ENCODE measurements around the gene LOC128125822.

The LOC128125822 gene

GRCh38 chr6:63600136-63600535, 27.9 kb downstream of the LOC128125822 start:
- H3K27me3 ChIP-seq (ENCODE audit: control insufficient read depth, insufficient read depth, low read length) = no peaks in the 10 kb centered on the region
- ATAC-seq (ENCODE audit: low read depth) = no peak
- WGBS, 2 experiments (ENCODE audit: extremely low coverage in 2 of 2, insufficient read length in 1 of 2) = no CpG with 5 or more reads among the region's 6 CpGs

More at GRCh38 chr6:63600136-63600535, 27.9 kb downstream of the LOC128125822 start:
- H3K36me3 ChIP-seq (ENCODE audit: control insufficient read depth, insufficient read depth, low read length) = no peaks in the 10 kb centered on the region
- H4K8ac ChIP-seq (ENCODE audit: low read depth in 2 of 2, low read length in 2 of 2) = no peak overlapping the region
- no TSS peak for BruUV-seq (replicated peaks)
- no peak overlapping the region for H2AK5ac ChIP-seq (ENCODE audit: low read depth, low read length)
- H4K5ac ChIP-seq (ENCODE audit: low read depth, low read length) = no peak overlapping the region
- no peak overlapping the region for H3K56ac ChIP-seq (ENCODE audit: extremely low read depth, insufficient read depth, low read length)
- intact Hi-C loops (cut with micrococcal nuclease) (no loop called here), in situ Hi-C loops (cut with MboI; ENCODE audit: low sequenced_read_pairs) (no loop called here), dilution Hi-C loops (cut with HindIII; ENCODE audit: low sequenced_read_pairs, unreplicated experiment) (no loop called here)
- no peak overlapping the region for H3K14ac ChIP-seq (replicated peaks; ENCODE audit: low read depth, low read length)
- H2BK15ac ChIP-seq (ENCODE audit: low read depth, low read length) = no peak overlapping the region
- no peak for TF ChIP-seq CHD1 (IDR thresholded peaks at IDR 0.05; ENCODE audit: low read depth, low read length)
- no peak for TF ChIP-seq CTCF (conservative IDR thresholded peaks at IDR 0.05; ENCODE audit: low read depth, low read length)
- no peak for TF ChIP-seq MAZ (IDR thresholded peaks at IDR 0.05; ENCODE audit: borderline replicate concordance, low read depth, low read length)
- no peak for TF ChIP-seq RAD21 (IDR thresholded peaks at IDR 0.05; ENCODE audit: low read length)
- no peak for TF ChIP-seq RFX5 (IDR thresholded peaks at IDR 0.05; ENCODE audit: low read depth, low read length)
- TF ChIP-seq CEBPB (IDR thresholded peaks at IDR 0.05; ENCODE audit: low read depth, low read length) = no peak
- TF ChIP-seq POLR2A (IDR thresholded peaks at IDR 0.05; ENCODE audit: low read depth, low read length) = no peak
- H3K27ac ChIP-seq (ENCODE audit: insufficient read depth, low read length) = no peak overlapping the region
- H2AFZ ChIP-seq (replicated peaks; ENCODE audit: low read length, poor library complexity) = no peak overlapping the region
- H4K91ac ChIP-seq (ENCODE audit: insufficient read depth, low read depth, low read length) = no peak overlapping the region
- no peaks in the 10 kb centered on the region for H3K9me3 ChIP-seq (ENCODE audit: control insufficient read depth, insufficient read depth, low read length)
- H2BK120ac ChIP-seq (ENCODE audit: low read depth, low read length) = no peak overlapping the region
- H3K4me3 ChIP-seq (ENCODE audit: insufficient read depth, low read depth, low read length) = no peak overlapping the region
- H2BK20ac ChIP-seq (ENCODE audit: low read depth, low read length) = no peak overlapping the region
- H2AK9ac ChIP-seq (replicated peaks; ENCODE audit: low read depth, low read length, poor library complexity) = no peak overlapping the region
- H2BK5ac ChIP-seq (ENCODE audit: low read depth, low read length, poor library complexity, severe bottlenecking) = no peak overlapping the region
- no peak overlapping the region for H3K18ac ChIP-seq (ENCODE audit: low read depth, low read length)
- no peak overlapping the region for H3K9ac ChIP-seq (ENCODE audit: low read depth, low read length)
- no peak overlapping the region for H3K4ac ChIP-seq (ENCODE audit: low read depth, low read length)
- ChIA-PET CTCF (no interaction called here), POLR2A (ENCODE audit: unreplicated experiment) (no interaction called here)
- DNase-seq = no peak
- no peaks in the 10 kb centered on the region for H3K79me1 ChIP-seq (ENCODE audit: low read depth in 1 of 2, low read length in 2 of 2)
- H3K9me1 ChIP-seq (ENCODE audit: insufficient read depth, low read length) = no peaks in the 10 kb centered on the region
- H3K4me1 ChIP-seq (ENCODE audit: control insufficient read depth, insufficient read depth, low read length) = no peaks in the 10 kb centered on the region
- no peaks in the 10 kb centered on the region for H4K20me1 ChIP-seq (ENCODE audit: insufficient read depth, low read length)
- no peak overlapping the region for H3K4me2 ChIP-seq (ENCODE audit: low read depth, low read length)
- H3K23ac ChIP-seq (ENCODE audit: low read depth, low read length) = no peak overlapping the region

Measured in IMR-90 (cell line).